Activated T-cell treated with anti-CD3 and anti-CD28 coated beads, Interleukin-2, amount 50 U/mL, for 72 hours (primary cell): ENCODE data around the gene RYR2. TPM values are rescaled to one million over a fixed set of nuclear protein-coding genes. Genes with fewer than 3 reads are reported as not detected.

Experiments used
- ATAC-seq, 2 donors: fragments of 150-1000 bp; cut with Tn5 transposase; replicated peaks in 1 of 2; 2 replicates each; pipeline ENCODE4 v1.10.0; 2021; ENCODE audit warnings: moderate library complexity in 2 of 2, mild to moderate bottlenecking in 1 of 2
- DNase-seq, 2 donors: peaks; one replicate each; pipeline ENCODE4 v3.0.0; 2021 to 2022; ENCODE audit warnings: mixed read lengths in 1 of 2
- H3K27ac Mint-ChIP-seq: one replicate; pipeline ENCODE4 v1.8.0; 2022; ENCODE audit warnings: mild to moderate bottlenecking, moderate library complexity, mixed read lengths
- H3K27me3 Mint-ChIP-seq: one replicate; pipeline ENCODE4 v1.8.0; 2022; ENCODE audit warnings: low read depth, mixed read lengths
- H3K36me3 Mint-ChIP-seq, 2 donors: one replicate each; pipeline ENCODE4 v1.8.0; 2022; ENCODE audit warnings: mixed read lengths in 2 of 2, mild to moderate bottlenecking in 1 of 2; ENCODE audit not compliant: insufficient read depth in 2 of 2
- H3K4me1 Mint-ChIP-seq: one replicate; pipeline ENCODE4 v1.8.0; 2022; ENCODE audit warnings: low read depth, mixed read lengths
- H3K4me3 Mint-ChIP-seq, 2 donors: one replicate each; pipeline ENCODE4 v1.8.0; 2022; ENCODE audit warnings: mild to moderate bottlenecking in 2 of 2, mixed read lengths in 2 of 2, moderate library complexity in 2 of 2
- H3K9me3 Mint-ChIP-seq, 2 donors: one replicate each; pipeline ENCODE4 v1.8.0; 2022; ENCODE audit warnings: mixed read lengths in 2 of 2
- total RNA-seq, 2 donors: library from RNA; stranded (reverse); gene quantifications; one replicate each; pipeline ENCODE4 v1.2.3, GENCODE V29; 2022

Gene RYR2
- total RNA-seq, 2 donors from 2014 or later: 0.02 to 0.19 TPM

DNA sequence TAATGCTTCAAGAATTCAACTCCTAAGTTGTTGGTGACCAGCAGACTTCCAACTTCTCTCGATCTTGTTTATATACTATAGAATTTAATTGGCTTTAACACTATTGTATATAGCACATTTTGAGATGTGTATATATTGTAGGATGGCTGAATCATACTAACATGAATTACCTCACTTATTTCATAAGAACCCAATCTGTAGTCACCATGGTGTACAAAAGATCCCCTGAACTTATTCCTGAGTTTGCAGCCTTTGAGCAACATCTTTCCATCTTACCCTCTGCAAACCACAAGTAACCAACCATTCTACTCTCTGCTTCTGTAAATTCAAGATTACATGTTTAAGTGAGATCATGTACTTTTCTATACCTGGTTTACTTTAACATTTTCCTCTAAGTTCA, 836.4 kb downstream of the RYR2 start:
- no peaks in the 10 kb centered on the region for H3K27me3 Mint-ChIP-seq
- H3K27ac Mint-ChIP-seq: no peak overlapping the region
- no peak overlapping the region for H3K4me3 Mint-ChIP-seq
- peaks cover 0 to 2% of the 10 kb centered on the region in 2 donors for H3K36me3 Mint-ChIP-seq
- ATAC-seq: no peak
- DNase-seq: no peak
- H3K9me3 Mint-ChIP-seq: no peaks in the 10 kb centered on the region
- H3K4me1 Mint-ChIP-seq: no peaks in the 10 kb centered on the region

GRCh38 chr1:237879195-237879594, 837.2 kb downstream of the RYR2 start:
- DNase-seq: no peak
- H3K4me1 Mint-ChIP-seq: no peaks in the 10 kb centered on the region
- H3K36me3 Mint-ChIP-seq: peaks cover 0 to 2% of the 10 kb centered on the region in 2 donors
- H3K27me3 Mint-ChIP-seq: no peaks in the 10 kb centered on the region
- no peak overlapping the region for H3K4me3 Mint-ChIP-seq
- ATAC-seq: no peak
- no peak overlapping the region for H3K27ac Mint-ChIP-seq
- H3K9me3 Mint-ChIP-seq: peaks cover 0 to 1% of the 10 kb centered on the region in 2 donors

Other genes starting within 250 kb of the RYR2 start
- 10 to 100 TPM; 61.1 to 69.8 TPM for gene MTR, start 246.9 kb upstream of the RYR2 start, total RNA-seq
- not detected for gene MT1HL1, start 37.7 kb upstream of the RYR2 start, total RNA-seq